Activated T-helper 1 cell treated with anti-CD3 and anti-CD28 coated beads, Interleukin-2, amount 50 U/mL, for 16 hours (primary cell): ENCODE measurements around the gene ADARB2.
"Not testable (repeated sequence)": the region's sequence is repeated elsewhere in the genome, so short reads cannot be mapped to it uniquely, and the experiment has no call there.

Experiments
- DNase-seq, 2 donors: peaks; one replicate each; pipeline ENCODE4 v3.0.0-alpha.2; 2020; ENCODE audit warnings: low read depth in 1 of 2, low spot score in 1 of 2

Gene ADARB2

DNA sequence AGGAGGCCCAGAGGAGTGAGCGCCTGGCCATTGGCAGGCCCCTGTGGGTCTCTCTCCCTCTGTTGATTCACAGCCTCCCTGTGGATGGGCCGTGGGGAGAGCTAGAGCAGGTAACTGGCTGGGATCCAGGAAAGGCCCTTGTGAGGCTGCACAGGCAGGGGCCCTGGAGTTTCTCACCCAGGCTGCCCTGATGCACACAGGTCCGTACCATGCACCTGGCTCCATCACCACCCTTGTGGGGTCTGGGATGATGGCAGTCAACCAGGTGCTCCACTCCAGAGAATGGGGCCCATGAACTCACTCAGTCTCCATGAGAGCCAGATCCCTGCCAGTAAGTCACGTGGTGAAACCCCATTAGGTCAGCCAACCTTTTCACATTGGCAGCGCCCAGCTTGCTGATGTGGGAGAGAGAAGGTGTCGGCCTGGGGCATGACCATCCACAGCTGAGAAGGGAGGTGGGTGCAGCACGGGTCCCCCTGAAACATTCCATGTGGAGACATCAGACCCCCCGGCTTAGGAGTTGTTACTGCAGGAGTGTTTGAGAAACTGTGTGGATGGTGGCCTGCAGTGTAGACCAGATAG, 320.8 kb downstream of the ADARB2 start:
- no peak for DNase-seq

DNA sequence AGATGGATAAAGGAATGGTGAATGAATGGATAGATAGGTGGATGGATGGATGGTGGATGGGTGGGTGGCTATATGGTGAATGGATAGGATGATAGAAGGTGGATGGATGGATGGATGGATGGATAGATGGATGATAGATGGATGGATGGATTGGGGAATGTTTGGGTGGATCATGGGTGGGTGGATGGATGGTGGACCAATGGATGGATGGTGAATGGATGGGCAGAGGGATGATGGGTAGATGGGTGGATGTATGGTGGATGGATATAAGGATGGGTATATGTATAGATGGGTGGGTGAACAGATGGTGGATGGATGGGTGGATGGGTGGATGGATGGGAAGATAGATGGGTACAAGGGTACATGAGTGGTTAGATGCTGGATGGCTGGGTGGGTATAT, 322.4 kb downstream of the ADARB2 start:
- no peak for DNase-seq

DNA sequence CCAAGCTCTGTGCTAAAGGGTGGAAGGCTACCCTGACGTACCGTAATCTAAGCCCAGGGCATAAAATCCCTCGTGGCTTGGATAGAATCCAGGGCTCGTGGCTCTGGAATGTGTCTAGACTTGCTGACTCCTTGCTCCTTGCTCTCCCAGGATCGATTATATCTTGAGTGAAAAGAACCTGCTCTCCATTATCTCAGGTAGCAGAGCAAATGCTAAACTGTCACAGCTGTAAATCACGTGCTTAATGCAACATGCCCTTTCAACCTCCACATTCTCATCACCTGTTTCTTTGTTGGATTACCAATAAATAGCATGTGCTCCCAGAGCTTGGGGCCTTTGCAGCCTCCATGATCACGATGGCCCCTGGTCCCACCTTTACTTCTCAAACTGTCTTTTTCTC, 323.0 kb downstream of the ADARB2 start:
- DNase-seq = not testable (repeated sequence)

DNA sequence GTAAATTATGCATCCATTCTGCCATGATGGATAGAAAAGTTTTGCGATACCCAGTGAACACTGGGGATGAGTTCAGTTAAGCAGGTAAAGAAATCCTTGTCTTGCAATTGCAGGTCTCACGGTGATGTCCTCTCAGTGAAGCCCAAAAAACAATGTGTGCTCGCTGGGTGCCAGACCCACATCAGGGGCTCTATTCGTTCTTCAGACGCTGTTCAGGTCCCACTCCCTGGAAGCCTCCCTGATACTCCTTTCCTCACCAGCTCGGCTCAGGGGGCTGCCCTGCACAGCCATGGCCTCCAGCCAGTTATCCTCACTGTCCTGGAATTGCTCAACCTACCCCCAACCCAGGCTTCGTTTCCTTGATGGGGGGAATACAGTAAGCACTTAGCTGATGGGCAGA, 323.5 kb downstream of the ADARB2 start:
- DNase-seq = no peak

DNA sequence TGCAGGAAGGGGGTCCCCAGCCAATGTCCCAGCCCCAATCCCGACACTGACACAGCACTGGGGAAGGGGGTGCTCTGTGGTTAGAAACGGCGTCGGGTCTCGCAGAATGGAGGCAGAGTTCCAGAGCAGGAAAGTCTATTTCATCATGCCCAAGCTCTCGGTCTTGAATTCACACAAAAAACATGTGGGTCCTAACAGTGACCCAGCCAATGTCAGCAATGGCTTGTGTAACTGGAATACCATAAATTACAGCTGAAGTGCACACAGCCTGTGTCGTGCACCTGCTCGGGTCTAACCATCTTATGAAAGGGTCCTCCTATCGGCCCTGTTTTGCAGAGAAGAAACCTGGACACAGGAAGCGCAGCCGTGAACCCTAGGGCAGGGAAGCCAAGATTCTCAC, 324.1 kb downstream of the ADARB2 start:
- DNase-seq = no peak

DNA sequence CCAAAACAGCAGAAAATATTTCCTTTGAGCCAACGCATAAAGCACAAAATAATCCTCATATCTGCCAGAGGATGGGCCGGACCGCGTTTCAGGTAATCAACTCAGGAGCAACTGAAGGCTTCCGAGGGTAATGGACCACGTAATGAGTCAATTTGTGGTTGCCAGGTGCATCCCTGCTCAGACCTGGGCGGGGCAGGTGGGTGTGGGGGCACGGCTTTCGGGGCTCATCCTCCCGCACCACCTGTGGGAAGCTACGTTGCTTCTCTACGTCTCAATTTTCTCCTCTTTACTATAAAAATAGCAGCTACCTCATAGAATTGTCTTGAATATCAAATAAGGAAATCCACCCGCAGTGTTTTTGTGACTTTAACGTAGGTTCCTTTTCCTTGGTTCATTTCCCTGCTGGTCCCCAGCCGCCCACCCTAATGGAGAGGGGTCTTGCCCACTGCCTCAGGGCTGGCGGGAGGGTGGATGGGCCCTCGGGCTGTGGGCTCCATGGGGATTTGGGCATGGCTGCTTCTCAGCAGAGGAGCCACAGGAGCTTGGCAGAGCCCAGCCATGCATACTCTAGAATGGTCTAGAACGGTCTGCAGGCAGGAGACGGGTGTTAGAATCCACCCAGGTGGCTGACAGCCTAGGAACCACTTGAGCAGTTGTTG, 324.7 kb downstream of the ADARB2 start:
- no peak for DNase-seq

DNA sequence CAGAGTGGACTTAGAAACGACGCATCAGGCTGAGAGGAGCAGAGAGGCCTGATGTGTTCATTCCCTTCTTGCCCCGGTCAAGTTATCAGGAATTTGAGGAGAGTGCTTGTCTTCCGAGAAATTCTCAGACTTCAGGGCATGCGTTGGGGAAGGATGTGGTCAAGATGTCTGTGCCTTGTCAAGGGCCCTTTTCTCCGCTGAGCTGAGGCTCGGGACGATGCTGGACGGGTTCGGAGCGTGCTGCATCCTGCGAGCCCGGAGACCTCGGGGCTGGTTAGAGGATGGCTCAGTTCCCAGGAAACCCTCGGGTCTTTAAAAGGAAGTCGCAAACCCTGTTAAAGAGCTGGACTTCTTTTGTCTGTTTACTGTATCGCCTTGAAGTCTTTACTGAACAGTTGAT, 325.4 kb downstream of the ADARB2 start:
- no peak for DNase-seq

DNA sequence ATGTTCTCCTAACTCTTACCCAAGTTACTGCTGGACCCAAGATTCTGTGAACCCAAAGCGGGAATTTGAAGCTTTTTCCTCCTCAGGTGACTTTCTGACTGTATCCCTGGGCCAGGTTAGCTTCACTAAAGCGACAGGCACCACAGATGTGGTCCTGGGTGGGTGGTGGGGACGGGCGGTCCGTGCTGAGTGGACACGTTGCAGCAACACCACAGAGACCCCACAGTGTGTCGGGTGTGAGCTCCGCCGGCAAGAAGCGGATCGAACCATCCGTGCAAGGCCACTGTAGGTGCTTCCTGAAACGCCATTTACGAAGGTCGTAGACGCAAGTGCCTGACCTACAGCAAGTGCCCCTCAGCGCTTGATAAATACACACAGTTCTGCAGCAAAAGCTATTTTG, 325.9 kb downstream of the ADARB2 start:
- no peak for DNase-seq

DNA sequence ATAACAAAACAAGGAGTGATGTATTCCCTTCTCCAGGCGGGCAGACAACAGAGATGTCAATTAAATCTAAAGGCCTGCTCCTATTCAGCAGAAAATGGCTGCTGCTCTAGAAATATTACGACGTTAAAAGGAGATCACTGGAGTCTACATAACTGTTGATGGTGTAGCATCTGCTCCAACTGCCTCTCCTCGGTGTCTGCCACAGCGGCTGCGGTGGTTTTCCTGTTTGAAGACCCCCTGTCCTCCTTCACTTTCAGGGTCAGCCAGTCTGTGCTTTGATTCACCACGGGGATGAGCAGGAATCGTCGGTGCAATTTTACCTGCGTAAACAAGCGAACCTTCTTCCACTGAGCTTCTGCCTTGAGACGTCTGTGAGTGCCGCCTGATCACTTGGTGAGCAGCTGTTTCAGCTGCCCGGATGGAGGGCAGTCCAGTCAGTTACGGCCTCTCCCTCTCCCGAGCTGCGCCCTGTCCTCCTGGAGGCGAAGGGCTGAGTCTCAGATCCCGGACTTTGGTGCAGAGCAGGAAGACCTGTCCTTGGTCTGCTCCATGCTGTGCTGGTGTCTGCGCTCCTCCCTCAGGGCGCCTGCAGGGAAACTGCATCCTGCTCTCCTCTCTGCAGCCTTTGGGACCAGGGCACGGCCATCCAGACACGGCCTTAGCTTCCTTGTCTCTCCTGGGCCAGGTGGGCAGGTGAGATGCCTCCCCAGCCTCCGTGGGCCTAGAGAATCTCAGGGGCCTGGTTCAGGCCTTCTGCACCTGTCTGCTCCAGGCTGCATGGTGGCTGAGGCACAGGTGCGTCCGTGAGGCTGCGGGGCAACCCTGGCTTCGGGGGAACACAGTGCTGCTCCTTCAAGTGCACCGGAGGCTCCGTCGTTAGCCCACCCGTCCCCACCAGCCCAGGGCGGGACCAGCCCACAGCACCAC, 326.6 kb downstream of the ADARB2 start:
- no peak for DNase-seq

DNA sequence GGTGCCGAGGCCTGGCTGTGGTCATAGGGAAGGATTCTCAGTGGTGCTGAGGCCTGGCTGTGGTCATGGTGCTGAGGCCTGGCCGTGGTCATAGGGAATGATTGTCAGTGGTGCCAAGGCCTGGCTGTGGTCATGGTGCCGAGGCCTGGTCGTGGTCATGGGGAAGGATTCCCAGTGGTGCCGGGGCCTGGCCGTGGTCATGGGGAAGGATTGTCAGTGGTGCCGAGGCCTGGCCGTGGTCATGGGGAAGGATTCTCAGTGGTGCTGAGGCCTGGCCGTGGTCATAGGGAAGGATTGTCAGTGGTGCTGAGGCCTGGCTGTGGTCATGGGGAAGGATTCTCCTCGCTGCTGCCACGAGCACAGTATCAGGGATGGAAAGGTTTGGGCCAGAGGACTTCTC, 327.3 kb downstream of the ADARB2 start:
- no peak for DNase-seq

DNA sequence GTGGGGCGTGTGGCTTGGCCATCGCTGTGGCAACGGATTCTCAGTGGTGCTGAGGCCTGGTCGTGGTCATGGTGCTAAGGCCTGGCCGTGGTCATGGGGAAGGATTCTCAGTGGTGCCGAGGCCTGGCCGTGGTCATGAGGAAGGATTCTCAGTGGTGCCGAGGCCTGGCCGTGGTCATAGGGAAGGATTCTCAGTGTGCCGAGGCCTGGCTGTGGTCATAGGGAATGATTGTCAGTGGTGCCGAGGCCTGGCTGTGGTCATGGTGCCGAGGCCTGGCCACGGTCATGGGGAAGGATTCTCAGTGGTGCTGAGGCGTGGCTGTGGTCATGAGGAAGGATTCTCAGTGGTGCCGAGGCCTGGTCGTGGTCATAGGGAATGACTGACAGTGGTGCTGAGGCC, 327.9 kb downstream of the ADARB2 start:
- DNase-seq = no peak

DNA sequence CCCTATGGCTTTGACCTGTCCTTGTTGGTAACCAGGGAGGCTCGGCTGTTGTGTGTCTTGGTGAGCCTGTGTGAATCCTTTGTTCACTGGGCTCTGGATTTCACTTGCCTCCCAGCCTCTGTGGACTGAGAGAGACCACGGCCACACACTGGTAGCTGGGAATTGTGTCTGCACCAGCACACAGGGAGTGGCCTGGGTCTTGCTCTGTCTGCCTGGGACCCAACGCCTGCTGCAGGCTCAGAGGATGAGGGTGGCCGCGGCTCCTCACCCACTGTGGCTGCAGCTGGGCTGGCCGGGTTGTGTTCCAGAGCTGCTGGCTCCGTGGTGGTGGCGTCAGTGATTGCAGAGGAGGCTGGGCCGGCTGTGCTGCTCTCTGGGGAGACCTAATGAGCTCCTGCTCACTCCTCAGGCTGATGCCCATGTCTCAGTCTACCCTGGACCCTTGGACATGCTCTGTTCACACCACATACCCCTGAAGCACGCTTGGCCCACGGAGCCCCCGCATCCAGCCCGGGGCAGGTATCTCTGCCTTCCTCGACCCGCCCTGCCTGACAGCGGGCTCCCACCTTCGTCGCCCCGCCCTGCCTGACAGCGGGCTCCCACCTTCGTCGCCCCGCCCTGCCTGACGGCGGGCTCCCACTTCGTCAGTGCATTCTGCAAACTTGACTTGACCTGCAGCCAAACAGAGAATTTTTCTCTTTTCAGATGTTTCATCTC, 328.5 kb downstream of the ADARB2 start:
- no peak for DNase-seq

DNA sequence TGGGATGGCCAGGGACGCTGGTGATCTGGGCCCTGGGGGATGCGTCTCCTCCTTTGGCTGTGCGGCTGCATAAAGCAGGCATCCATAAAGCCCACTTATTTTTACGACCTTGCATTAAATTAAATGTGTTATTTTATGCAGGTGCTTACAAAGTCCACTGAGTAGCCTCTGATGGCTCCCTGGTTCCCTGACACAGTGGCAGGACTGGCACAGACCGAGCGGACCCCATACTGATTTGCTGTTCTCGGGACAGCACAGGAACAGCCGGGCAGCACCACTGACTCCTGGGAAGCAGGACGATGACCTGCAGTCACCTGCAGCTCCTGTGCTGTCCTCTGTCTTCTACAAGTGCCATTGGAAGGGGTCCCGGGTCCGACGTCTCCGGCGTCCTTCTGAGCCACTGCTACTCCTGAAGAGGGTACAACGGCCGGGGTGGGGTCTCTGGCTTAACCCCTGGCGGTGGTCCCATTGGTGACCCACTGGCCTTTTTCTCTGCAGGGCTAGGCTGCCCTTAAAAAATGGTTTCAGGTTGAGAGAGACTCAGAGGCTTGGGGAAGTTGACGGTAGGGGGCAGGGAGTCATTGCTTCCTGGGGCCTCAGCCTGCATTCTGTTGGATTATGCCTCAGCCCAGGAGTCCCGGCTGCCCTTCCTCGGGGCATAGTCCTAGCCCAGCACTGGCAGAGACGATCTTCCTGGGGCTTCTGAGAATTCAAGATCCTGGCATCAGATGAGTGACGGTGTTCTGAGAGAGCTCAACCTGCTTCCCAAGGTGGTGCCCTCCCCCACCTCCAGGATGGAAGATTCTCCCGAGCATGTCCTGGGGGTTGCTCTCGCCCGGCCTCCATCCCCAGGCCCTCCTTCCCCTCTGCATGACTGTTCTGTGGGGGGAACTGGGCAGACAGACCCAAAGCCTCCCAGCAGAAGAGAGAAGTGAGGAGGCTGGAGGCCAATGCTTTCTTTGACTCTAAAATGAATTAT, 330.1 kb downstream of the ADARB2 start:
- DNase-seq = no peak

DNA sequence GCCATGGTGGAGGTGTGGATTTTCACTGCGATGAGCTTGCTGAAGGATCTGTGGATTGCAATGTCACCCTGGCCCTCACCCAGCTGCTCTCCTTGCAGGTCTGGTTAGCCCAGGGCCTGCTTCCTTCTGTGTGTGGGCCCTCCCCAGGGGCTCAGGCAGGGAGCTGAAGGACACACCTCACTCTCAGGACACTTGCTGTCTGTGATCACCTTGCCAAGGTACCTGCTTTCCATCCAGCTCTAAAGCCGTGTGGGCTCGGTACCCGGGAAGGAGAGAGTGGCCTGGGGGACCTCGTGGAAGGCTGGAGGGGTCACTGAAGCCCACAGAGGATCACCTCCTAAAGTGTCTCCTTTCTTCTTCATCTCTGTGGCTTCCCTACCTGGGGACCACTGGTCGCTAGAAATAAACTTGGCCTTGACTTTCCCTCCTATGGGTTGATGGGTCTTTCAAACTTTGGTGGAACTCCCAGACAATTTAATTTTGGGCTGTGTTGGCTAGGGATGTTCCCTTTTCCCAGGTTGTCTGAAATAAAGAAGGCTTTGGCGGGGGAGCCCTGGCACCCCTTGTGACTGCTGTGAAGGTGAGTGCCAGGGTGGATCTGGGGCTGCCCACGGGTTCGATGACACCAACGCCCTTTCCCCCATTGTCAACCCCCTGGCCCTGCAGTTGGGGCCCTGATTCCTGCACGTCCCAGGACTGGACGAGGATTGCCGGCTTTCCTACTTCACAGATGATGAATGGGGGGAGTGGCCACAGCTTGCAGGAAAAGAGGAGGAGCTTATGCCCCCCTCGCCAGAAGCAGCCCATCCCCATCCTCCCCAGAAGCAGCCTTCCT, 331.0 kb downstream of the ADARB2 start:
- no peak for DNase-seq

DNA sequence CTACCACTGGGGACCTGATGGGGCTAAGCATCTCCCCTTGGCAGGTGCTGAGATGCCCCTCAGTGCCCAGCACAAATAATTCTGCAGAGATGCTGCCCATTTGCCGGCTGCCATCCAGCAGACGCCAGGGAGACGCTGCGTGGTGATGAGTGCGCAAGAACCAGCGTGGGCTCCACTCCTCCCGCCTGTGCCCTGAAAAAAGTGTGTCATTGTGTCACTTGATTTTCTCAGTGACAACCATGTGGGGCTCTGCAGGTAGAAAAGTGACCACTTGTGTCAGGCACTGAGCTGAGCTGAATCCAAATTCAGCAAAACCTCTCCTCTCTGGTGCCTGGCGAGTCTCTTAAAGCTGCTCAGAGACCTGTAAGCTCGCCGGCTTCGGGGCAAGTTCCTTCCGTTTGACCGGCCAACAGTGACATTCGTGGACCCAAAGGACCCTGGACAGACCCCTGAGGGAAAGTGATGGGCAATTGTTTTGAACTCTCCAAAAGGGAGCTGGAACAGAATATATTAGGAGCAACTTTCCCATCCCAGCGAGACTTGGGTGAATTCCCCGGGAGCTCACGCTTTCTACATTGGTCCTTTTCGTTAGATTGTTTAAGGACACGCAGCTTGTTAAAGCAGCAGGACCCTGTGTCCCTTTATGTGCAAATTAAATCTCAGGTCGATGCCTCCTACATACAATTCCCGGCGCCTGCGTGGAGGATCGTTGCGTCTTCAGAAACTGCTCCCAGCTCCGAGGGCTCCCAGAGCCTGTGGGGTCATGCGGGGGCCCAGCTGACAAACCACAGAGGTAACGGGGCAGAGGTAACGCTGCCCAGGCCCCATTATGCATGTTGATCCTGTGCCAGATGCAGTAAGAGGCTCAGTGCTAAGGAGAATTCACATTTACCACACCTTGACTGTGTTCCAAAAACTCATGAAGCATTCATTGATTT, 332.7 kb downstream of the ADARB2 start:
- DNase-seq = no peak

DNA sequence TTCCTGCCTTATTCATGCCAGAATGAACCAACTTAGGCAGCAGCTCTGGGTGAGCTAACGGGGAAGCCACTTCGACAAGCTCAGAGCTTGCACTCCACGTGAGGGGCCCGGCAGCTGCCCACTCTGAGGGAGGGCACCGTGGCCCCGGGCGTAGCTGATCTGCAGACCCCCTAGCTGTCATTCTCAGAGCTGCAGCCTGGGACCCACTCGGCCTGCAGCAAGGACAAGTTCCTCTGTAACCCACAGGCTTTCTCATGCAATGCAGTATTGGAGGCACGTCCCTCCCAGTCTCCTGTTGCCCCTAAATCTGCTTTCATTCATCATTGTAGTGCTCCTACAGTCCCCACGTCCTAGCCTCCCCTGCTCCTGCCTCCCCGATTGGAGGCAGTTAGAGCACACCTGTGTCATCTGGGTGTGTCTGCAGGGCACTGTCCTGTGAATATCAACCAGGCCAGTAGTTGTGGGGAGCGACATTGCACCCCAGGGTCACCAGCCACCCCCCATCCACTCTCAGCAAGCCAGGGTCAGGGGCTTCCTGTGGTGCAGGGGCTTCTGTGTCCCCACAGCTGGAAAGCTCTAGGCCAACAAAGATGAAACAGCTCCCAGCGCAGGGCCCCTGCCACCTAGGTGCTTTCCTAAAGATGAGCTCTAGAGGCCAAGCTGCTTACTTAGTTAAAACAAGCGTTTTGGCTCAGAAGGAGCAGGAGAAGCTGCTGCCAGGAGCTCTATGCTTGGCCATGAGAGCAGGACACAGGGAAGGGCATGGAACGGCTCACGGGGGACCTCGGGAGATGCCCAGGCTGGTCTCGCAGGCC, 333.6 kb downstream of the ADARB2 start:
- no peak for DNase-seq

DNA sequence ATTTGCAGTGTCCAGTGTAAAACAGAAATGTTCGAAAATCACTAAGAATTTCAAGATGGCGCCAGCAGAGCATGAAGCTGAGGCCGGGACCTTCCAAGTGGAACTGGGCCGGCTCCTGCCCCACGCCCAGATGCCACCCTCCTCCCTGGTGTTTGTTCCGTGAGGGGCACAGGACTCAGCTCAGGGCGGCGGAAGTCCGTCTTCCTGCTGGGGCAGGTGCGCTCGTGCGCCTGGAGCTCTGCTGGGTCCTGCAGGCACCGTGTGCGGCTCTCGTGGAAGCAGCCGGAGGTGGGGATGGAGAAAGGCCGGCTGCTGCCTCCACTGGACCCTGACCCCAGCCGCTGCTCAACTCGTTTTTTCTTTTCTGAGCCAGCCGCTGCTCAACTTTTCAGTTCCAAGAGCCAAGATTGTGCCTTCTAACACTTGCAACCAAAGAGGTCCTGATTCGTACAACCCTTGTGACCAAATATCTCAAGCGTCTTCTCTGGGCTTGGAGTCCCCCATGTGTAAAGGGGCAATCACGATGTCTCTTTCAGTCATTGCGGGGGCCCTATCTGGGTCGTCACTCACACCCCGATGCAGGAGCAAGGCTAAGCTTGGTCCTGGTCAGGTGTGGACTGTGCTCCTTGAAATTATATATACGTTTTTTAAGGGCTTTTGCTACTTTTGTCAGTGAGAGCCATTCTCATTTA, 334.4 kb downstream of the ADARB2 start:
- no peak for DNase-seq
